HCEC 1CT (cell line): ENCODE data around the gene RHCE.
A peak's percentile ranks its signal among the peaks of the same experiment; 100 is the strongest.
"Not testable (repeated sequence)": the region's sequence is repeated elsewhere in the genome, so short reads cannot be mapped to it uniquely, and the experiment has no call there.

Experiments
- DNase-seq: peaks from one replicate; pipeline ENCODE4 v3.0.0-alpha.2; 2017

The RHCE gene

DNA sequence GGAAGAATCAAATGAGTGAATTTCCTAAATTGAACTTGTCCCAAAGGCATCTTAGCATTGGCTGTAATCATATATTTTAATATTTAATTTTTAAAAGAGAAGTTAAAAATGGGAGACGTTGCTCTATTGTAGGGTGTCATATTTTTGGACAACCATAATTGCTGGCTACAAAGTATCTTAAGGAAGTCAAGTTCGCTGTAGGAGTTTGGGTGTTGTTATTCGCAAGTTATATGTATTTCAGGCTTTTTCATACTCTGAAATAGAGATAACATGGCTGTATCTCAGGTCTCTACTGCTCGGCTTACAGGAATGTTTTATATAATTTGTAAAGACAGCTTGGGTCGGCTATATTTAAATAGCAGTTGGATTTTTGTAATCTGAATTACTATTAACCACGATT is 81.6 kb downstream of the RHCE start:
- DNase-seq, result no peak

DNA sequence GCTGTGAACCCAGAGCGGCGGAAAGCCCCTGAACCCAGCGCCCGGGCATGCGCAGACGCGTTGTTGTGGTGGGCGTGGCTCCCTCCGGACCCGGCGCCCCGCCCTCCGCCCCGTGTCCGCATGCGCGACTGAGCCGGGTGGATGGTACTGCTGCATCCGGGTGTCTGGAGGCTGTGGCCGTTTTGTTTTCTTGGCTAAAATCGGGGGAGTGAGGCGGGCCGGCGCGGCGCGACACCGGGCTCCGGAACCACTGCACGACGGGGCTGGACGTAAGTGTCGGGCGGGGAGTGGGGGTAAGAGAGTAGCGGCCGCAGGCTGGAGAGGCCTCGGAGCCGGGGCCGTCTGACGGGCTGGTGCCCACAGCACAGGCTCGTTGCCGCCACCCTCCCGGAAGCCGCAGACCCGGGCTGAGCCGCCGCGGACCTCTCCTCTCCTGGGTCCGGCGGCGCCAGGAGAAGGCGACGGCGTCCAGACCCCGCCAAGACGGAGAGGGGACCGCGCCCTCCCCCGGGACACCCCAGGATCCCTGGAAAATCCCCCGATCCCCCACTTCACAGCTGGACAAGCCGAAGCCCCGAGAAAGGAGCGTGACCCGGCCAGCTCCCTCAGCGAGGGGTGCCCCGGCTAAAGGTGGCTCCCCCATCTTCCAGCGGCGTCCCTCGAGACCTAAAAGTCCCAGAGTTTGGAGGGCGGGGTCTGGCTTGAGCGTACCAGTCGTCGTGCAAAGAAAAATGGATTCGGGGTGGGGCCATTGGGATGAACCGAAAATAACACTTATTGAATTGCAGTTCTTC is 82.2 kb downstream of the RHCE start, which contains the start of gene TMEM50A:
Gene TMEM50A (plus strand): TSS at position 147 of the 794 bp plus-strand sequence. CDS start 2,153 bp downstream, outside the sequence.
- DNase-seq, result peak; percentile 87

DNA sequence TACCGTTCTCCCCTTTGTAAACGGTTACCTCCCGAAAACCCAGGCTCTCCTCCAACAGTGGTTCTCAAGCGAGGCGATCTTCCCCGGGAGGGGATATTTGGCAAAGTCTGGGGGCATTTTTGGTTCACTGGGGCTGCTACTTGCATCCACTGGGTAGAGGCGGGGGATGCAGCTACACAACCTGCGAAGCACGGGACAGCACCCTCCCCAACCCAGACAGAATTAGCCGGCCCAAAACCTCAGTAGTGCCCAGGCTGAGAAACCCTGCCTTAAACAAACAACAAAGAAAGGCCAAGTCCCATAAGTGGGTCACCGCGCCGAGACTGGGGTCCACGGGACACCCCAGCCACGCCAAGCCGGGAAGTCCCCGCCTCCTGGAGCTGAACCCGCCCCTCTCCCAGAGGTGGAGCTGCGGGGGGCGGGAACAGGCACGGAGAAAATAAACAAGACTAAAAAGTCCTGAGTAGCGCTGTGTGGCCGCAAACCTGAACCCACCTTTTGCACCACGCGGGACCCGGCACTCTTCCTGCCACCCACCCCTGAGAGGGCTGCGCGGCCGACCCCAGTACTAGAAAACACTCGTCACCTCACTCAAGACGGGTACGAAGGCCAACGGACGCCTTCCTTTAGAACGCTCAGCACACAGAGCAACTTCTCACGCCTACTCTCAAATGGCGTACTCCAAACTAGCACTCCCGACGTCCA is 83.0 kb downstream of the RHCE start:
- DNase-seq, result not testable (repeated sequence)

DNA sequence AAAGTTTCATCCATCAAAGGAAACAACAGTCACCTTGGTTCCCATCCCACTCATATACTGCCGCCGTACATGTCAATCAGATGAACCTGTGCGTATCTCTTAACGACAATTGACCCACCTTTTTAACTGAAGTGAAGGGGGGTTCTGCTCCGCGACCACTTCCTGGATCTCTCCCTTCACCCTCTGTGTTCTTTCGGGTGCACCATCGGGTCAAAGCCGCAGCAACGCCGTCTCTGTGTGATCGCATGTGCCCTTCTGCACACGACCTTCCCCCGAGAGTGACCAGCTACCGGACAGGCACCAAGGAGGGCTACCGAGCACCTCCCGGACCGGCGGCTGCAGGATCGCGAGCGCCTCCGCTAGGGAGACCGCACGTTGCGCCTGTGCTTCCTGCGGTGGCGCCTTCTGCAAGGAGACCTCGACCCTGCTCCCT is 83.7 kb downstream of the RHCE start:
- not testable (repeated sequence) for DNase-seq

DNA sequence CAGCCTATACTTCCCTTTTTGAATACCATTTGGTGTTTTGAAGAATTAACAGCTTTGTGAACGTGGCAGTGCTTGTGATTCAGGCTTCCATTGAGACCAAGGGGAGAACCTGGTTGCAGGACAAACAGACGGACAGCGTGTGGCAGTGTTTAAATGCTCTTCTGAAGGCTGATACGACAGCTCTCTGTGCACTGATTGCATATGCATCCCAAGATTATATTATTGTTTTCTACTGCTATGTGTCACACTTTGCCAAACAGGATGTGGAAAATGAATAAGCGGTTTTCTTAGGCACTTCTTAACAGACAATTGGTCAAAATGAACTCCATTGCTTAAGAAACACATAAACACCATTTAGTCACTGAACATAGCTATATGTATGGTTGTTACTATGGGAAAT is 90.7 kb downstream of the RHCE start:
- DNase-seq, result peak; percentile 78

DNA sequence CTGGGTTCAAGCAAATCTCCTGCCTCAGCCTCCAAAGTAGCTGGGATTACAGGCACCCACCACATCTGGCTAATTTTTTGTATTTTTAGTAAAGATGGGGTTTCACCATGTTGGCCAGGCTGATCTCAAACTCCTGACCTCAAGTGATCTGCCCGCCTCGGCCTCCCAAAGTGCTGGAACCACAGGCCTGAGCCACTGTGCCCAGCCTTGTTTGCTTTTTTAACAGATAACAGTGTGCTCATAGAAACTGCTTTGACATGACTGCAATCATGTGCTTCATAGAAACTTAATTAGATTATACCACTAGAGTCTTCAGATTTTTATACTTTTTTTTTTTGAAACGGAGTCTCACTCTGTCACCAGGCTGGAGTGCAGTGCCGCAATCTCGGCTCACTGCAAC is 91.3 kb downstream of the RHCE start:
- not testable (repeated sequence) for DNase-seq

DNA sequence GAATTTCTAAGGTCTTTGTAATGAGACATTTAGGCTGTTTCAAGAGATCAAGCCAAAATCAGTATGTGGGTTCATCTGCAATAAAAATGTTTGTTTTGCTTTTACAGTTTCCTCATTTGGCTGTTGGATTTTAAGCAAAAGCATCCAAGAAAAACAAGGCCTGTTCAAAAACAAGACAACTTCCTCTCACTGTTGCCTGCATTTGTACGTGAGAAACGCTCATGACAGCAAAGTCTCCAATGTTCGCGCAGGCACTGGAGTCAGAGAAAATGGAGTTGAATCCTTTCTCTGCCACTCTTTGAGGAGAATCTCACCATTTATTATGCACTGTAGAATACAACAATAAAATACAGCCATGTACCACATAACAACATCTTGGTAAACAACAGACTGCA is 91.8 kb downstream of the RHCE start:
- not testable (repeated sequence) for DNase-seq

DNA sequence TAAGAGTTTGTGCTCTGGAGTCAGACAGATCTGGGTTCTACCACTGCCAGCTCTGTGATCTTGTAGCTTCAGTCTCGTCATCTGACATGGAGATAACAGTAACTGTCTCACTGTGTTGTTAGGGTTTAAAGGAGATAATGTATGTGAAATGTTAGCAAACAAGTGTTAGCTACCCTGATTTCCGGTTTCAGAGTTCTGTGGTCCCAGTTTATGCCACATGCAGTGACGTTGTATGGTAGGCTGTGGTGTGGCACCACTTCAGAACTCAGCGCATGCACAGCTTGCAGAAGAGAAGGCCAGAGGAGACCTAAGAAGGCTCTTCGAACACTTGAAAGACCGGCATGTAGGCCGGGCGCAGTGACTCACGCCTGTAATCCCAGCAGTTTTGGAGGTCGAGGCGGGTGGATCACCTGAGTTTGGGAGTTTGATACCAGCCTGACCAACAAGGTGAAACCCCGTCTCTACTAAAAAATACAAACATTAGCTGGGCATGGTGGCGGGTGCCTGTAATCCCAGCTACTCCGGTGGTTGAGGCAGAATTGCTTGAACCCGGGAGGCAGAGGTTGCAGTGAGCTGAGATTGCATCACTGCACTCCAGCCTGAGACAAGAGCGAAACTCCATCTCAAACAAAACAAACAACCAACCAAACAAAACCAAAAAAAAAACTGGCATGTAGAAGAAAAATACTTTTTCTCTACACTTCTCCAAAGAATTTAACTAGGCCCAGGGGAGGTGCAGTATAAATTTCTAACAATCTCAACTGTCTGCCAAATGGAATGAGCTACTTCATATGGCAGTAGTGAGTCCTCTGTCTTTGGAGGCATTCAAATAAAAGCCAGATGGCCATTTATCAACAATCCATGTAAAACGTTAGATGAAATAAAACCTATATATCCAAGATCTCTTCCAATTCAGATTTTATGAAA is 92.5 kb downstream of the RHCE start:
- not testable (repeated sequence) for DNase-seq

DNA sequence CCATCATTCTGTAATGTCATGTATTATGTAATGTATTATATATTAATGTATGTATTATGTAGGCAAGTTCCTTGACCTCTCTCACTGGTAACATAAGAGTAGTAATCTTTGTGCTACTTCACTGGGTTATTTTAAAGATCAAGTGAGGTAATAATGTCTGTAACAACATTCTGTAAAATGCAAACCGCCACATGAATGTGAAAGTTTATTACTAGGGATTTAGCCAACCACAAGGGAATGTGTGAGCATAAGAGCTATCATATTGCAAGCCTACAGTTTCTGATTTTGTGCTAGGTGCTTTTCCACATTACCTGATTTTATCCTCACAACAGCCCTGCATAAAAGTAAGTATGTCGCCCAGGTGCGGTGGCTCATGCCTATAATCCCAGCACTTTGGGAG is 96.2 kb downstream of the RHCE start:
- DNase-seq, result not testable (repeated sequence)

DNA sequence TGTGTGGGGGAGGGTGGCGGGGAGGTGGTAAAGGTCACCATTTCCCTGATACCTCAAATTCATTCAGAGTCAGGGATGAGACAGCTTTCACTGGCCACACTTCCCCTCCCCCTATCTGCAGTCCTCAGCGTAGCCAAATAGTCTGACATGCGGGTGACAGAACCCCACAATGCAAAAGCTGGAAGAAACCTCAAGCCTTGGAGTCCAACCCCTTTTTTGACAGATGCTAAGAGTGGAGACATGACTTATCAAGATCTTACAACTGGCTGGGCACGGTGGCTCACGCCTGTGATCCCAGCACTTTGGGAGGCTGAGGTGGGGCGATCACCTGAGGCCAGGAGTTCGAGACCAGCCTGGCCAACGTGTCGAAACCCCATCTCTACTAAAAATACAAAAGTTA is 98.5 kb downstream of the RHCE start:
- not testable (repeated sequence) for DNase-seq

DNA sequence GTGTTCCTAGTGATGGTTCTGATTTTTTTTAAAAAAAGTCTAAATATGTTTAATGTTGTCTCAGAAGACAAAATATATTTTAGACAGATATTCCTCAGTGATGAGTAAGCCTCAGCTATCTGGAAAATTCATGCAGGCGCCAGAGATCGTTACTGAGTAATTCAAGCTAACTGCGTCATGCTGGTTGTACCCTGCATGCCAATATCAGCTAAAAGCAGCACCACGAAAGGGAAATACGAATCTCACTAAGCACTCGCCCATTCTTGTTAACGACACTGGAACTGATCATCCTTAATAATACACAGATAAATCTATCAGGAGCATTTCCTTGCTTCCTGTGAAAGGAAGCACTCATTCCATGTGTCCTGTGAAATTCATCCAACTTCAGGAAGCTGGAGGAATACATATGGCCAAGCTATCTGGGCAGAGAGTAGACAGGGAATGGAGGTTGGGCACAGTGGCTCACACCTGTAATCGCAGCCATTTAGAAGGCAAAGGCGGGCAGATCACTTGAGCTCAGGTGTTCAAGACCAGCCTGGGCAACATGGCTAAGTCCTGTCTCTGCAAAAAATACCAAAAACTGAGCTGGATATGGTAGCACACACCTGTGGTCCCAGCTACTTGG is 100.2 kb downstream of the RHCE start:
- peak; percentile 92 for DNase-seq

DNA sequence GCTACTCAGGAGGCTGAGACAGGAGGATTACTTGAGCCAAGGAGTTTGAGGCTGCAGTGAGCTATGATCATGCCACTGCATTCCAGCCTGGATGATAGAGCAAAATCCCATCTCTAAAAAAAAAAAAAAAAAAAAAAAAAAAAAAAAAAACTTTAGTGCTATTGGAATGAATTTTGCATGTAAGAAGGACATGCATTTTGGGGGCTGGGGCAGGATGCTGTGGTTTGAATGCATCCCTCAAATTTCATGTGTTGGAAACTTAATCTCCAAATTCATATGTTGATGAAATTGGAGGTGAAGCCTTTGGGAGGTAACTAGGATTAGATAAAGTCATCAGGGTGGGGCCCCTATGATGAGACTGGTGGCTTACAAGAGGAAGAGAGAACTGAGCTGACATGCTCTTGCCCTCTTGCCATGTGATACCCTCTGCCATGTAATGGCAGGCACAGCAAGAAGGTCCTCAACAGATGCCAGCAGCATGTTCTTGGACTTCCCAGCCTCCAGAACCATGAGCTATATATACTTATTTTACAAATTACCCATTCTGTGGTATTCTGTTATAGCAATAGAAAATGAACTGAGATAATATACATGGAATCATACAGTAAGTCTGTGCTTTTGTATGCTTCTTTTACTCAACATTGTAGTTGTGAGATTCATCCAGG is 107.7 kb downstream of the RHCE start:
- not testable (repeated sequence) for DNase-seq
